Measurements from ENCODE around the gene RDH12.

- TF ChIP-seq, protein P1, sequence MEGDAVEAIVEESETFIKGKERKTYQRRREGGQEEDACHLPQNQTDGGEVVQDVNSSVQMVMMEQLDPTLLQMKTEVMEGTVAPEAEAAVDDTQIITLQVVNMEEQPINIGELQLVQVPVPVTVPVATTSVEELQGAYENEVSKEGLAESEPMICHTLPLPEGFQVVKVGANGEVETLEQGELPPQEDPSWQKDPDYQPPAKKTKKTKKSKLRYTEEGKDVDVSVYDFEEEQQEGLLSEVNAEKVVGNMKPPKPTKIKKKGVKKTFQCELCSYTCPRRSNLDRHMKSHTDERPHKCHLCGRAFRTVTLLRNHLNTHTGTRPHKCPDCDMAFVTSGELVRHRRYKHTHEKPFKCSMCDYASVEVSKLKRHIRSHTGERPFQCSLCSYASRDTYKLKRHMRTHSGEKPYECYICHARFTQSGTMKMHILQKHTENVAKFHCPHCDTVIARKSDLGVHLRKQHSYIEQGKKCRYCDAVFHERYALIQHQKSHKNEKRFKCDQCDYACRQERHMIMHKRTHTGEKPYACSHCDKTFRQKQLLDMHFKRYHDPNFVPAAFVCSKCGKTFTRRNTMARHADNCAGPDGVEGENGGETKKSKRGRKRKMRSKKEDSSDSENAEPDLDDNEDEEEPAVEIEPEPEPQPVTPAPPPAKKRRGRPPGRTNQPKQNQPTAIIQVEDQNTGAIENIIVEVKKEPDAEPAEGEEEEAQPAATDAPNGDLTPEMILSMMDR (IDR thresholded peaks at IDR 0.05) = no peak
- no peak for TF ChIP-seq POLR2AphosphoS5 (IDR thresholded peaks at IDR 0.05; ENCODE audit: low read depth, low read length)
Measured at GRCh38 chr14:67718265-67718664, 16.6 kb downstream of the RDH12 start.
